CD14-positive monocyte (primary cell): ENCODE results near the gene MRPS24. TPM values are rescaled to one million over a fixed set of nuclear protein-coding genes. Genes with fewer than 3 reads are reported as not detected.
"Not testable (repeated sequence)": the region's sequence is repeated elsewhere in the genome, so short reads cannot be mapped to it uniquely, and the experiment has no call there.

Source experiments
- DNase-seq, 3 donors: peaks; one replicate each; pipeline ENCODE4 v3.0.0-alpha.2; 2011 to 2022
- H2AFZ ChIP-seq: 2 replicates; pipeline ENCODE4 v1.6.0; 2012; ENCODE audit warnings: mild to moderate bottlenecking, low read depth, low read length, inconsistent platforms; ENCODE audit not compliant: insufficient read depth, poor library complexity, severe bottlenecking
- H3K27ac ChIP-seq, 2 donors: 1 replicate in 1 of 2; 2 replicates in 1 of 2; pipeline ENCODE4 v1.5.1; 2012 to 2013; ENCODE audit warnings: low read length in 2 of 2, control low read depth in 1 of 2, inconsistent platforms in 1 of 2, low read depth in 1 of 2, mild to moderate bottlenecking in 1 of 2
- H3K27me3 ChIP-seq, 2 donors: one replicate each; pipeline versions ENCODE4 v1.6.0 to v1.6.1; 2011 to 2013; ENCODE audit warnings: low read length in 2 of 2; ENCODE audit not compliant: control insufficient read depth in 2 of 2, insufficient read depth in 2 of 2
- H3K36me3 ChIP-seq, 2 donors: replicated peaks in 1 of 2; 1 replicate in 1 of 2; 2 replicates in 1 of 2; pipeline versions ENCODE4 v1.5.1 to v1.6.1; 2012 to 2013; ENCODE audit warnings: low read length in 2 of 2, control low read depth in 1 of 2, inconsistent platforms in 1 of 2, mild to moderate bottlenecking in 1 of 2; ENCODE audit not compliant: insufficient read depth in 2 of 2, control insufficient read depth in 1 of 2
- H3K4me1 ChIP-seq, 2 donors: 1 replicate in 1 of 2; 2 replicates in 1 of 2; pipeline versions ENCODE4 v1.5.1 to v1.6.1; 2012 to 2013; ENCODE audit warnings: low read length in 2 of 2, control low read depth in 1 of 2, inconsistent platforms in 1 of 2, mild to moderate bottlenecking in 1 of 2, moderate library complexity in 1 of 2; ENCODE audit not compliant: insufficient read depth in 2 of 2, control insufficient read depth in 1 of 2
- H3K4me2 ChIP-seq: replicated peaks from 2 replicates; pipeline ENCODE3; 2012; ENCODE audit warnings: low read length, moderate library complexity, mild to moderate bottlenecking; ENCODE audit not compliant: poor library complexity, severe bottlenecking; ENCODE audit errors: extremely low read depth
- H3K4me3 ChIP-seq, 3 experiments: fragments of 200-600 bp in 1 of 3; sonication (generic) in 1 of 3; replicated peaks in 1 of 3; 1 replicate in 2 of 3; 2 replicates in 1 of 3; pipeline ENCODE4 v1.5.1; 2011 to 2013; ENCODE audit warnings: low read length in 3 of 3, mild to moderate bottlenecking in 3 of 3, control low read depth in 2 of 3, low read depth in 2 of 3, inconsistent platforms in 1 of 3, moderate library complexity in 1 of 3
- H3K79me2 ChIP-seq: 2 replicates; pipeline ENCODE4 v1.6.0; 2012; ENCODE audit warnings: mild to moderate bottlenecking, control low read depth, inconsistent platforms, low read length, moderate library complexity; ENCODE audit not compliant: insufficient read depth
- H3K9ac ChIP-seq: 2 replicates; pipeline ENCODE4 v1.6.0; 2017; ENCODE audit warnings: low read length, mild to moderate bottlenecking; ENCODE audit not compliant: insufficient read depth, poor library complexity, severe bottlenecking
- H3K9me3 ChIP-seq, 2 donors: replicated peaks in 1 of 2; 1 replicate in 1 of 2; 2 replicates in 1 of 2; pipeline versions ENCODE4 v1.5.1 to v1.6.1; 2012 to 2013; ENCODE audit warnings: low read length in 2 of 2, control low read depth in 1 of 2; ENCODE audit not compliant: control insufficient read depth in 1 of 2, insufficient read depth in 1 of 2
- H4K20me1 ChIP-seq: 2 replicates; pipeline ENCODE4 v1.6.0; 2012; ENCODE audit warnings: mild to moderate bottlenecking, low read length, control low read depth, moderate library complexity; ENCODE audit not compliant: insufficient read depth
- H3K27ac Mint-ChIP-seq, 7 donors: one replicate each; pipeline ENCODE4 v1.8.0; 2020; ENCODE audit warnings: mild to moderate bottlenecking in 7 of 7, mixed read lengths in 7 of 7, moderate library complexity in 6 of 7, inconsistent platforms in 2 of 7
- H3K27me3 Mint-ChIP-seq, 3 donors: one replicate each; pipeline ENCODE4 v1.8.0; 2021 to 2022; ENCODE audit warnings: low read depth in 3 of 3, mild to moderate bottlenecking in 3 of 3, mixed read lengths in 3 of 3, moderate library complexity in 3 of 3, inconsistent platforms in 1 of 3
- H3K36me3 Mint-ChIP-seq, 2 donors: one replicate each; pipeline ENCODE4 v1.8.0; 2020; ENCODE audit warnings: mixed read lengths in 2 of 2, inconsistent platforms in 1 of 2, mild to moderate bottlenecking in 1 of 2
- H3K4me1 Mint-ChIP-seq: one replicate; pipeline ENCODE4 v1.8.0; 2020; ENCODE audit warnings: mild to moderate bottlenecking, mixed read lengths
- H3K4me3 Mint-ChIP-seq, 2 donors: one replicate each; pipeline ENCODE4 v1.8.0; 2020; ENCODE audit warnings: mild to moderate bottlenecking in 2 of 2, mixed read lengths in 2 of 2, moderate library complexity in 1 of 2
- H3K9me3 Mint-ChIP-seq, 7 donors: one replicate each; pipeline ENCODE4 v1.8.0; 2020 to 2022; ENCODE audit warnings: mixed read lengths in 7 of 7, mild to moderate bottlenecking in 6 of 7, moderate library complexity in 6 of 7, inconsistent platforms in 2 of 7
- WGBS: methylation state at CpG from one replicate; pipeline ENCODE4 v1.1.5; 2013; ENCODE audit warnings: missing lambda C conversion rate; ENCODE audit not compliant: insufficient coverage; 5-methylcytosine and 5-hydroxymethylcytosine counted together
- intact Hi-C, 2 donors: fragments of 100-400 bp; cut with micrococcal nuclease; formaldehyde crosslinking; loops; one replicate each; pipeline versions ENCODE4 v1.15.0 to v1.15.1; 2023
- polyA plus RNA-seq, 3 donors: library from polyadenylated mRNA; depleted of rRNA in 1 of 3; unstranded in 2 of 3; stranded (reverse) in 1 of 3; fragments of 300-500 nt in 2 of 3; fragments of >200 nt in 1 of 3; fragmentation: Illumina TruSeq in 2 of 3; gene quantifications; 1 replicate in 2 of 3; 2 replicates in 1 of 3; pipeline ENCODE4 v1.2.3, GENCODE V29; 2012 to 2021
- TF ChIP-seq, protein P1 (sequence below): fragments of 200-600 bp; IDR thresholded peaks from one replicate; pipeline ENCODE4 v1.8.0; 2022; ENCODE audit warnings: antibody characterized with exemption, mild to moderate bottlenecking

The MRPS24 gene
- polyA plus RNA-seq, 3 donors = 79.2 to 112 (median 112) TPM

DNA sequence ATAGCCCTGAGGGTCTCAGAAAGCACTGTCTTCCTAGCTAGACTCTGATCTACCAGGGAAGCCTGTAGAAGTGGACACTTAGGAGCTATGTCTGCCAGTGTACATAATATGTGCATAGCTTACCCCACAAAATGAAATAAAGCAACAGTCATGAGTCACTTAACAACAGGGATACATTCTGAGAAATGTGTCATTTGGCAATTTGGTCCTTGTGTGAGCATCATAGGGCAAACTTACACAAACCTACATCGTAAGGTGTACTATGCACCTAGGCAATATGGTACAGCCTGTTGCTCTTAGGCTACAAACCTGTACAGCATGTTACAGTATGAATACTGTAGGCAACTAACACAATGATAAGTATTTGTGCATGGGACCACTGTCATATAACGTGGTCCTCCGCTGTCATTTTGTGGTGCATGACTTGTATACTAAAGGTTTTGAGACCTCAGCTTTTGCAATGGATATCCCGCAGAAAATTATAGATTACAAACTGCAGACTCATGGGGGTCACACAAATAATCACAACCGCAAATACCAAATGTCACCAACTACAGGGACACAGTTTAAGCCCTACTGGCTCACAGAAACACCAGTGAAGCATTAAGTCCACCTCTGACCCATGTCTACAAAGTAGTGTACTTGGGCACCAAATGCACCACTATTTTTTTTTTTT, 35.4 kb upstream of the MRPS24 start:
- peaks cover 23% of the 10 kb centered on the region for H3K4me1 Mint-ChIP-seq
- H3K36me3 Mint-ChIP-seq = peaks cover 7 to 14% of the 10 kb centered on the region in 2 donors
- H3K4me3 Mint-ChIP-seq = no peak overlapping the region
- H3K4me2 ChIP-seq = no peak overlapping the region
- no peak for DNase-seq
- no peak overlapping the region for H3K27ac Mint-ChIP-seq
- no peaks in the 10 kb centered on the region for H3K36me3 ChIP-seq
- peaks cover 7% of the 10 kb centered on the region for H4K20me1 ChIP-seq
- no peak overlapping the region for H2AFZ ChIP-seq
- 95% methylated on average over 3 of the region's 5 CpGs for WGBS
- no peak overlapping the region for H3K9ac ChIP-seq
- H3K9me3 Mint-ChIP-seq = peaks cover 0 to 1% (median 0%) of the 10 kb centered on the region in 7 donors
- H3K4me3 ChIP-seq = no peak overlapping the region
- no peaks in the 10 kb centered on the region for H3K9me3 ChIP-seq
- peaks cover 0 to 2% (median 0%) of the 10 kb centered on the region in 3 donors for H3K27me3 Mint-ChIP-seq
- H3K27ac ChIP-seq = no peak overlapping the region
- intact Hi-C loops = no loop called here
- TF ChIP-seq, protein P1, sequence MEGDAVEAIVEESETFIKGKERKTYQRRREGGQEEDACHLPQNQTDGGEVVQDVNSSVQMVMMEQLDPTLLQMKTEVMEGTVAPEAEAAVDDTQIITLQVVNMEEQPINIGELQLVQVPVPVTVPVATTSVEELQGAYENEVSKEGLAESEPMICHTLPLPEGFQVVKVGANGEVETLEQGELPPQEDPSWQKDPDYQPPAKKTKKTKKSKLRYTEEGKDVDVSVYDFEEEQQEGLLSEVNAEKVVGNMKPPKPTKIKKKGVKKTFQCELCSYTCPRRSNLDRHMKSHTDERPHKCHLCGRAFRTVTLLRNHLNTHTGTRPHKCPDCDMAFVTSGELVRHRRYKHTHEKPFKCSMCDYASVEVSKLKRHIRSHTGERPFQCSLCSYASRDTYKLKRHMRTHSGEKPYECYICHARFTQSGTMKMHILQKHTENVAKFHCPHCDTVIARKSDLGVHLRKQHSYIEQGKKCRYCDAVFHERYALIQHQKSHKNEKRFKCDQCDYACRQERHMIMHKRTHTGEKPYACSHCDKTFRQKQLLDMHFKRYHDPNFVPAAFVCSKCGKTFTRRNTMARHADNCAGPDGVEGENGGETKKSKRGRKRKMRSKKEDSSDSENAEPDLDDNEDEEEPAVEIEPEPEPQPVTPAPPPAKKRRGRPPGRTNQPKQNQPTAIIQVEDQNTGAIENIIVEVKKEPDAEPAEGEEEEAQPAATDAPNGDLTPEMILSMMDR = no peak
- H3K4me1 ChIP-seq = peaks cover 9 to 15% of the 10 kb centered on the region in 2 donors
- peaks cover 28% of the 10 kb centered on the region for H3K79me2 ChIP-seq
- no peaks in the 10 kb centered on the region for H3K27me3 ChIP-seq

GRCh38 chr7:43902542-43903054, 33.3 kb upstream of the MRPS24 start:
- Histone ChIP-seq H3K79me2 (peaks cover 35% of the 10 kb centered on the region), H3K36me3 (no peaks in the 10 kb centered on the region), H4K20me1 (peaks cover 11% of the 10 kb centered on the region), H3K4me3 (no peak overlapping the region), H3K27me3 (no peaks in the 10 kb centered on the region), H3K27ac (no peak overlapping the region), H3K9me3 (no peaks in the 10 kb centered on the region), H3K9ac (no peak overlapping the region), H3K4me1 (peaks cover 9 to 15% of the 10 kb centered on the region in 2 donors), H3K4me2 (no peak overlapping the region), H2AFZ (no peak overlapping the region)
- Mint-ChIP-seq H3K4me3 (no peak overlapping the region), H3K36me3 (peaks cover 7 to 14% of the 10 kb centered on the region in 2 donors), H3K27me3 (peaks cover 0 to 2% (median 0%) of the 10 kb centered on the region in 3 donors), H3K9me3 (peaks cover 0 to 1% (median 0%) of the 10 kb centered on the region in 7 donors), H3K4me1 (peaks cover 23% of the 10 kb centered on the region), H3K27ac (no peak overlapping the region)
- WGBS = no CpG with 5 or more reads among the region's 5 CpGs
- intact Hi-C loops = no loop called here
- DNase-seq = no peak
- TF ChIP-seq, protein P1 = no peak

GRCh38 chr7:43898571-43898970, 29.3 kb upstream of the MRPS24 start:
- H3K4me2 ChIP-seq, H3K9me3 Mint-ChIP-seq, H3K27ac Mint-ChIP-seq, H2AFZ ChIP-seq, H3K27me3 Mint-ChIP-seq, H3K4me3 Mint-ChIP-seq, H3K9me3 ChIP-seq, intact Hi-C loops, H3K27me3 ChIP-seq, H3K4me1 Mint-ChIP-seq, H3K4me3 ChIP-seq, H3K4me1 ChIP-seq, H3K36me3 ChIP-seq, DNase-seq, H3K27ac ChIP-seq, H3K9ac ChIP-seq: not testable (repeated sequence)
- Histone ChIP-seq H4K20me1 (peaks cover 10% of the 10 kb centered on the region), H3K79me2 (peaks cover 19% of the 10 kb centered on the region)
- H3K36me3 Mint-ChIP-seq = peaks cover 25 to 26% of the 10 kb centered on the region in 2 donors
- 100% methylated on average over 1 of the region's 2 CpGs for WGBS
